OCI-LY7 (cell line): Measurements from ENCODE around the gene HCN4. TPM values are rescaled to one million over a fixed set of nuclear protein-coding genes. Genes with fewer than 3 reads are reported as not detected.

Experiments used
- BruUV-seq: library from RNA; stranded (reverse); fragments of 400-500 nt; replicated peaks from 2 replicates; lab custom pipeline; 2021; lab: Mats Ljungman, UMichigan
- CTCF ChIA-PET: fragments of 300-600 bp; sonication (Branson Sonifier 250); formaldehyde crosslinking; loops from one replicate; lab custom pipeline; 2022; ENCODE audit warnings: antibody characterized with exemption; ENCODE audit not compliant: unreplicated experiment; lab: Charles Lee
- POLR2A ChIA-PET: fragments of 300-600 bp; sonication (Branson Sonifier 250); formaldehyde crosslinking; loops from one replicate; lab custom pipeline; 2022; ENCODE audit warnings: antibody characterized with exemption; lab: Charles Lee
- DNase-seq: peaks from one replicate; pipeline ENCODE4 v3.0.0-alpha.2; 2015; ENCODE audit warnings: low spot score
- H2AFZ ChIP-seq: fragments of 200-600 bp; sonication (generic), shearing (Covaris generic); 2 replicates; pipeline ENCODE4 v1.6.1; 2014; ENCODE audit warnings: mild to moderate bottlenecking, antibody characterized with exemption, low read length, moderate library complexity
- H3K27ac ChIP-seq: fragments of 200-600 bp; sonication (generic); 2 replicates; pipeline ENCODE4 v1.5.1; 2014; ENCODE audit warnings: mixed run types, low read depth, mild to moderate bottlenecking, moderate library complexity, low read length, inconsistent platforms; ENCODE audit not compliant: poor library complexity, severe bottlenecking
- H3K36me3 ChIP-seq: fragments of 200-600 bp; sonication (generic); 2 replicates; pipeline ENCODE4 v1.6.1; 2014; ENCODE audit warnings: mild to moderate bottlenecking, antibody characterized with exemption, low read length, moderate library complexity, mixed read lengths; ENCODE audit not compliant: insufficient read depth
- H3K4me1 ChIP-seq: fragments of 200-600 bp; sonication (generic); 2 replicates; pipeline ENCODE4 v1.5.1; 2014; ENCODE audit warnings: mild to moderate bottlenecking, low read length; ENCODE audit not compliant: insufficient read depth, poor library complexity, severe bottlenecking
- H3K4me2 ChIP-seq: fragments of 200-600 bp; sonication (generic); 2 replicates; pipeline ENCODE4 v1.6.1; 2014; ENCODE audit warnings: mild to moderate bottlenecking, low read length
- H3K4me3 ChIP-seq: fragments of 200-600 bp; sonication (generic); 2 replicates; pipeline ENCODE4 v1.5.1; 2014; ENCODE audit warnings: mild to moderate bottlenecking, low read depth, low read length; ENCODE audit not compliant: poor library complexity, severe bottlenecking
- H3K79me2 ChIP-seq: fragments of 200-600 bp; sonication (generic); 2 replicates; pipeline ENCODE4 v1.6.1; 2016; ENCODE audit warnings: low read depth, mild to moderate bottlenecking, low read length, moderate library complexity, mixed read lengths; ENCODE audit not compliant: insufficient read depth
- H3K9me2 ChIP-seq: fragments of 200-600 bp; sonication (generic); 2 replicates; pipeline ENCODE4 v1.6.1; 2016; ENCODE audit warnings: mild to moderate bottlenecking, low read length, mixed read lengths; ENCODE audit not compliant: insufficient read depth
- H3K9me3 ChIP-seq: fragments of 200-600 bp; sonication (generic); 2 replicates; pipeline ENCODE4 v1.6.1; 2014; ENCODE audit warnings: mild to moderate bottlenecking, mixed run types, low read length, mixed read lengths
- H4K20me1 ChIP-seq: fragments of 200-600 bp; sonication (generic); 2 replicates; pipeline ENCODE4 v1.6.1; 2014; ENCODE audit warnings: mild to moderate bottlenecking, antibody characterized with exemption, low read length, moderate library complexity, mixed read lengths; ENCODE audit not compliant: insufficient read depth
- EZH2phosphoT487 ChIP-seq: fragments of 200-600 bp; sonication (generic); IDR thresholded peaks from 2 replicates; pipeline ENCODE4 v1.6.1; 2018; ENCODE audit warnings: low read depth, borderline replicate concordance, mild to moderate bottlenecking, mixed run types, antibody characterized with exemption, low read length, moderate library complexity, mixed read lengths
- intact Hi-C: fragments of 100-400 bp; cut with micrococcal nuclease; formaldehyde crosslinking; loops from one replicate; pipeline ENCODE4 v1.10.0; 2022; ENCODE audit not compliant: unreplicated experiment
- total RNA-seq, 2 experiments: library from RNA; depleted of rRNA in 1 of 2; stranded (reverse); fragments of >200 nt in 1 of 2; shearing (Covaris generic) in 1 of 2; gene quantifications; 2 replicates each; pipeline ENCODE4 v1.2.3, GENCODE V29; 2014 to 2022
- TF ChIP-seq, protein P1 (sequence below): fragments of 200-600 bp; sonication (generic); conservative IDR thresholded peaks from 2 replicates; pipeline ENCODE4 v1.5.1; 2014; ENCODE audit warnings: mild to moderate bottlenecking, antibody characterized with exemption, low read length, moderate library complexity, mixed read lengths

HCN4 gene
- total RNA-seq, 2 experiments from 2014 or later: not detected

DNA sequence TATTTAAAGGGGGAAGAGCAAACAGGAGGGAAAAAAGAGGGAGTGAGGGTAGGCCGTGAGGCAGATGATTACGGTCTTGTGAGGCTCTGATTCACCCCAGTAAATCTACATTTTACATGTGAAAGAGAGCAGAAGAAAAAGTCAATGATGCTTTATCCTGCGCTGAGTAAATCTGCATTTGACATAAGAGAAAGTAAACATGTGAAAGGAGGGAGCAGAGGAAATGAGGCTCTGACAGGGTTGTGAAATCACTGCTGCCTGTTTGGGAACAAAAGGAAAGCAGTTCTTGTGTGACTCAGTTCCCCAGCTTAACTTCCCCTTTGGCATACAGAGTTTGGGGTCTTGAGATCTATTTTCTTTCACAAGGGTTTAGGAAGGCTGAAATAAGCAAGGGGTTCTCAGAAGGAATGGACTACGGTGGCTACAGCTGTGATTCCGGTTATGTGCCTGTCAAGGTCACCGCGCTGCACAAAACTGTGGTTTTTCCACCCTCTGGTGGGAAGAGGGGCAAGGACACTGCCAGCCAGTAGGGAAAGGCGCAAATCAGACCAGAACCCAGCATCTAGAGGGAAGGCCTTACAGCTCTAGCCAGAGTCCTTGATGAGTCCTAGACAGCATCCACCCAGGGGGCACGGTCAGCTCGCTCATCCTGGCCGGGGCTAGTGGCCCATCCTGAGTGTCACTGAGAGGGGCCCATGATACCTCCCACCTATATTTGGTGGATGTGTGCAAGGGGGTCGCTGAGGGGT lies 18.9 kb upstream of the HCN4 start:
- H3K79me2 ChIP-seq: no peaks in the 10 kb centered on the region
- BruUV-seq: no TSS peak
- H3K27ac ChIP-seq: no peak overlapping the region
- no peaks in the 10 kb centered on the region for H3K9me2 ChIP-seq
- H2AFZ ChIP-seq: no peak overlapping the region
- no peak for DNase-seq
- CTCF ChIA-PET: no interaction called here
- no peak overlapping the region for H3K4me2 ChIP-seq
- POLR2A ChIA-PET: interaction anchor here (0.6 kb wide), 1 partner anchor 200 kb away, joined by 3 read pairs; no protein-coding TSS in a partner anchor
- no peaks in the 10 kb centered on the region for H3K9me3 ChIP-seq
- TF ChIP-seq, protein P1, sequence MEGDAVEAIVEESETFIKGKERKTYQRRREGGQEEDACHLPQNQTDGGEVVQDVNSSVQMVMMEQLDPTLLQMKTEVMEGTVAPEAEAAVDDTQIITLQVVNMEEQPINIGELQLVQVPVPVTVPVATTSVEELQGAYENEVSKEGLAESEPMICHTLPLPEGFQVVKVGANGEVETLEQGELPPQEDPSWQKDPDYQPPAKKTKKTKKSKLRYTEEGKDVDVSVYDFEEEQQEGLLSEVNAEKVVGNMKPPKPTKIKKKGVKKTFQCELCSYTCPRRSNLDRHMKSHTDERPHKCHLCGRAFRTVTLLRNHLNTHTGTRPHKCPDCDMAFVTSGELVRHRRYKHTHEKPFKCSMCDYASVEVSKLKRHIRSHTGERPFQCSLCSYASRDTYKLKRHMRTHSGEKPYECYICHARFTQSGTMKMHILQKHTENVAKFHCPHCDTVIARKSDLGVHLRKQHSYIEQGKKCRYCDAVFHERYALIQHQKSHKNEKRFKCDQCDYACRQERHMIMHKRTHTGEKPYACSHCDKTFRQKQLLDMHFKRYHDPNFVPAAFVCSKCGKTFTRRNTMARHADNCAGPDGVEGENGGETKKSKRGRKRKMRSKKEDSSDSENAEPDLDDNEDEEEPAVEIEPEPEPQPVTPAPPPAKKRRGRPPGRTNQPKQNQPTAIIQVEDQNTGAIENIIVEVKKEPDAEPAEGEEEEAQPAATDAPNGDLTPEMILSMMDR: no peak
- no peak for TF ChIP-seq EZH2phosphoT487
- no peaks in the 10 kb centered on the region for H3K4me1 ChIP-seq
- H3K36me3 ChIP-seq: no peaks in the 10 kb centered on the region
- no peak overlapping the region for H3K4me3 ChIP-seq
- intact Hi-C loops: no loop called here
- H4K20me1 ChIP-seq: no peaks in the 10 kb centered on the region

DNA sequence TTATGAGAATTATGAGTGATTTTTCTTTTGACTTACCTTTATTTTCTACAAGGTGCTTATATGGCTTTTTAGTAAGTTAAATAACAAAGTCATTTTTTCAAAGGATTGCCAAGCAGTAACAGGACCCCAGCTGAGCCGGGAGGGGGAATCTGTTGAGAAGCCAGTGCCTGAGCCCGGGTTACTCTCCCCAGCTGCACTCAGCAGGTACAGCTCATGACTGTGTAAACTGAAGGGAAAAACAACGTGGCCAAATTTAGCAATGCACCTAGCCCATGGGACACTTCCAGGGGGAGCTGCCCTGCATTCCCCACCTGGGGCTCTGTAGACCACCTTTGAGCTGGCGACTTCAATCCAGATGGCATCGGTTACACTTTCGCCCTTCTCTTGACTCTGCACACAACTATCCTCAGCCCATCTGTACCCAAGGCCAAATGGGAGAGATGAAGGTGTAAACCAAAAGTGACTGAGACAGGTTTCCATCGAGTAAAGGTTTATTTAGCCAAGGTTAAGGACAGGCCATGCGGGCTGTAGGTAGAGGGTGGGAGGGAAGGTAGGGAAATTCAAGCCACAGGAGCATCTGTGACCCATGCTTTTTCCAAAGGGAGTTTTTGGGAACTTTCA lies 18.2 kb upstream of the HCN4 start:
- Histone ChIP-seq H3K4me3 (no peak overlapping the region), H3K27ac (no peak overlapping the region), H3K79me2 (no peaks in the 10 kb centered on the region), H4K20me1 (no peaks in the 10 kb centered on the region), H3K4me1 (no peaks in the 10 kb centered on the region), H3K9me3 (no peaks in the 10 kb centered on the region), H2AFZ (no peak overlapping the region), H3K36me3 (no peaks in the 10 kb centered on the region), H3K4me2 (no peak overlapping the region), H3K9me2 (no peaks in the 10 kb centered on the region)
- no TSS peak for BruUV-seq
- TF ChIP-seq, protein P1: no peak
- TF ChIP-seq EZH2phosphoT487: no peak
- intact Hi-C loops: no loop called here
- POLR2A ChIA-PET: interaction anchor here (0.6 kb wide), 1 partner anchor 201 kb away, joined by 3 read pairs; no protein-coding TSS in a partner anchor
- DNase-seq: no peak
- CTCF ChIA-PET: no interaction called here

- H3K4me1 ChIP-seq: no peaks in the 10 kb centered on the region
- no peaks in the 10 kb centered on the region for H3K9me3 ChIP-seq
- intact Hi-C loops: no loop called here
- H3K36me3 ChIP-seq: no peaks in the 10 kb centered on the region
- H3K4me2 ChIP-seq: no peak overlapping the region
- H3K9me2 ChIP-seq: no peaks in the 10 kb centered on the region
- H3K27ac ChIP-seq: no peak overlapping the region
- ChIA-PET POLR2A (no interaction called here), CTCF (no interaction called here)
- H3K79me2 ChIP-seq: no peaks in the 10 kb centered on the region
- no peak for DNase-seq
- no peaks in the 10 kb centered on the region for H4K20me1 ChIP-seq
- H3K4me3 ChIP-seq: no peak overlapping the region
- BruUV-seq: no TSS peak
- TF ChIP-seq, protein P1: no peak
- TF ChIP-seq EZH2phosphoT487: no peak
- H2AFZ ChIP-seq: no peak overlapping the region
These were observed 17.5 kb upstream of the HCN4 start for GRCh38 chr15:73386238-73386637.
